Measurements from ENCODE around the gene NEK3.
"Not testable (repeated sequence)": the region's sequence is repeated elsewhere in the genome, so short reads cannot be mapped to it uniquely, and the experiment has no call there.

GRCh38 chr13:52163878-52164277 lies 4.5 kb upstream of the NEK3 start:
- TF ChIP-seq CTCF, POLR2A (IDR thresholded peaks at IDR 0.05): not testable (repeated sequence)
